ENCODE measurements around the gene SYCP2L. TPM values are rescaled to one million over a fixed set of nuclear protein-coding genes. Genes with fewer than 3 reads are reported as not detected.

The SYCP2L gene
- total RNA-seq, 2 donors from 2014 or later, result 0.63 to 1.4 TPM

- Histone ChIP-seq H3K4me1 (ENCODE audit: control insufficient read depth in 1 of 2, low read depth in 2 of 2) (no peaks in the 10 kb centered on the region), H3K27ac (no peak overlapping the region), H3K27me3 (replicated peaks; ENCODE audit: insufficient read depth) (no peaks in the 10 kb centered on the region), H3K9me3 (no peaks in the 10 kb centered on the region), H3K36me3 (no peaks in the 10 kb centered on the region), H3K4me3 (no peak overlapping the region)
- DNase-seq (ENCODE audit: low spot score) (no peak), ATAC-seq (ENCODE audit: insufficient number of reproducible peaks, low FRiP score, low read depth) (no peak)
- no peak for TF ChIP-seq CTCF (IDR thresholded peaks at IDR 0.05)
These were observed 125.5 kb downstream of the SYCP2L start for GRCh38 chr6:11012295-11012754.

- ATAC-seq (ENCODE audit: insufficient number of reproducible peaks, low FRiP score, low read depth), result no peak
- H3K27me3 ChIP-seq (replicated peaks; ENCODE audit: insufficient read depth), result no peaks in the 10 kb centered on the region
- no peaks in the 10 kb centered on the region for H3K4me1 ChIP-seq (ENCODE audit: control insufficient read depth in 1 of 2, low read depth in 2 of 2)
- H3K4me3 ChIP-seq, result no peak overlapping the region
- no peak for DNase-seq (ENCODE audit: low spot score)
- no peak for TF ChIP-seq CTCF (IDR thresholded peaks at IDR 0.05)
- no peaks in the 10 kb centered on the region for H3K36me3 ChIP-seq
- no peak overlapping the region for H3K27ac ChIP-seq
- no peaks in the 10 kb centered on the region for H3K9me3 ChIP-seq
These were observed 126.3 kb downstream of the SYCP2L start for GRCh38 chr6:11012976-11013720.

GRCh38 chr6:11013721-11014070, 126.8 kb downstream of the SYCP2L start:
- no peak overlapping the region for H3K4me3 ChIP-seq
- no peaks in the 10 kb centered on the region for H3K36me3 ChIP-seq
- ATAC-seq (ENCODE audit: insufficient number of reproducible peaks, low FRiP score, low read depth) (no peak), DNase-seq (ENCODE audit: low spot score) (no peak)
- H3K27ac ChIP-seq, result no peak overlapping the region
- H3K9me3 ChIP-seq, result no peaks in the 10 kb centered on the region
- no peaks in the 10 kb centered on the region for H3K27me3 ChIP-seq (replicated peaks; ENCODE audit: insufficient read depth)
- TF ChIP-seq CTCF (IDR thresholded peaks at IDR 0.05), result no peak
- H3K4me1 ChIP-seq (ENCODE audit: control insufficient read depth in 1 of 2, low read depth in 2 of 2), result no peaks in the 10 kb centered on the region

- DNase-seq (ENCODE audit: low spot score), result no peak
These were observed 128.2 kb downstream of the SYCP2L start for GRCh38 chr6:11015102-11015501.

GRCh38 chr6:11016452-11016851, 129.6 kb downstream of the SYCP2L start:
- H3K27me3 ChIP-seq (replicated peaks; ENCODE audit: insufficient read depth), result no peaks in the 10 kb centered on the region
- H3K9me3 ChIP-seq, result no peaks in the 10 kb centered on the region
- DNase-seq (ENCODE audit: low spot score) (no peak), ATAC-seq (ENCODE audit: insufficient number of reproducible peaks, low FRiP score, low read depth) (no peak)
- H3K4me3 ChIP-seq, result no peak overlapping the region
- no peaks in the 10 kb centered on the region for H3K4me1 ChIP-seq (ENCODE audit: control insufficient read depth in 1 of 2, low read depth in 2 of 2)
- no peak for TF ChIP-seq CTCF (IDR thresholded peaks at IDR 0.05)
- H3K27ac ChIP-seq, result no peak overlapping the region
- H3K36me3 ChIP-seq, result no peaks in the 10 kb centered on the region

More at GRCh38 chr6:11015102-11015501, 128.2 kb downstream of the SYCP2L start:
- no peak overlapping the region for H3K27ac ChIP-seq
- TF ChIP-seq CTCF (IDR thresholded peaks at IDR 0.05), result no peak
- no peak for ATAC-seq (ENCODE audit: insufficient number of reproducible peaks, low FRiP score, low read depth)
- H3K9me3 ChIP-seq, result no peaks in the 10 kb centered on the region
- no peak overlapping the region for H3K4me3 ChIP-seq
- H3K36me3 ChIP-seq, result no peaks in the 10 kb centered on the region
- no peaks in the 10 kb centered on the region for H3K27me3 ChIP-seq (replicated peaks; ENCODE audit: insufficient read depth)
- no peaks in the 10 kb centered on the region for H3K4me1 ChIP-seq (ENCODE audit: control insufficient read depth in 1 of 2, low read depth in 2 of 2)
